K562 (cell line): Measurements from ENCODE around the gene SLAMF8. TPM values are rescaled to one million over a fixed set of nuclear protein-coding genes. Genes with fewer than 3 reads are reported as not detected.
A peak's percentile ranks its signal among the peaks of the same experiment; 100 is the strongest.

Experiments used
- ATF1 ChIP-seq, 2 experiments: fragments of 450-650 bp in 1 of 2; IDR thresholded peaks; 2 replicates each; pipeline ENCODE4 v1.6.1; 2016; ENCODE audit warnings: missing compliant biosample characterization in 1 of 2, missing genetic modification characterization in 1 of 2
- EP400 ChIP-seq: fragments of 450-650 bp; IDR thresholded peaks from 2 replicates; pipeline ENCODE4 v1.6.1; 2017; ENCODE audit warnings: antibody characterized with exemption, mild to moderate bottlenecking, moderate library complexity
- FOSL1 ChIP-seq: fragments of 200-800 bp; sonication (Bioruptor generic); conservative IDR thresholded peaks from 2 replicates; pipeline ENCODE4 v1.6.1; 2016; ENCODE audit warnings: missing genetic modification characterization, missing compliant biosample characterization
- NFYB ChIP-seq: IDR thresholded peaks from 2 replicates; pipeline ENCODE4 v1.6.1; 2011; ENCODE audit warnings: mild to moderate bottlenecking, moderate library complexity; ENCODE audit not compliant: insufficient read length; ENCODE audit errors: extremely low read depth
- POLR2A ChIP-seq: fragments of 450-650 bp; conservative IDR thresholded peaks from 2 replicates; pipeline ENCODE4 v1.6.1; 2016
- PTTG1 ChIP-seq: fragments of 450-650 bp; IDR thresholded peaks from 2 replicates; pipeline ENCODE4 v1.6.1; 2016; ENCODE audit warnings: low read depth, mild to moderate bottlenecking, missing genetic modification characterization, missing compliant biosample characterization
- TAF7 ChIP-seq: fragments of 450-650 bp; IDR thresholded peaks from 2 replicates; pipeline ENCODE4 v1.6.1; 2016; ENCODE audit warnings: missing genetic modification characterization, missing compliant biosample characterization
- TBP ChIP-seq: optimal IDR thresholded peaks from 2 replicates; pipeline ENCODE3; 2011; ENCODE audit warnings: low read depth, low read length, improper control_type of control experiment
- ZNF212 ChIP-seq: fragments of 450-650 bp; formaldehyde crosslinking; IDR thresholded peaks from 2 replicates; pipeline ENCODE4 v1.4.0; 2020; ENCODE audit warnings: mild to moderate bottlenecking
- ZNF232 ChIP-seq: sonication (generic); formaldehyde crosslinking; IDR thresholded peaks from 2 replicates; pipeline ENCODE4 v1.8.0; 2022; ENCODE audit warnings: mild to moderate bottlenecking, missing genetic modification reagents
- ZNF586 ChIP-seq: fragments of 450-650 bp; formaldehyde crosslinking; conservative IDR thresholded peaks from 2 replicates; pipeline ENCODE4 v1.4.0; 2020; ENCODE audit warnings: mild to moderate bottlenecking, moderate library complexity
- ZNF589 ChIP-seq: fragments of 200-800 bp; sonication (Bioruptor generic); IDR thresholded peaks from 2 replicates; pipeline ENCODE4 v1.6.1; 2016; ENCODE audit warnings: low read depth, missing genetic modification characterization, missing compliant biosample characterization
- polyA plus RNA-seq, 8 experiments: library from polyadenylated mRNA; depleted of rRNA in 4 of 8; stranded (reverse) in 5 of 8; unstranded in 3 of 8; fragments of >200 nt; fragmentation: Nextera tagmentation in 2 of 8; fragmentation: Illumina TruSeq in 1 of 8; extraction: Ambion mirVana in 2 of 8; extraction: Trizol in 1 of 8; gene quantifications; 2 replicates each; pipeline versions ENCODE4 v1.2.1 to v1.2.3, GENCODE V29; 2011 to 2014; ENCODE audit warnings: inconsistent platforms in 1 of 8, missing spikeins in 1 of 8
- total RNA-seq, 7 experiments: library from RNA; depleted of rRNA in 6 of 7; stranded (reverse); fragments of >200 nt in 6 of 7; fragmentation: Illumina TruSeq in 2 of 7; extraction: Trizol in 2 of 7; gene quantifications; 2 replicates each; pipeline versions ENCODE4 v1.2.1 to v1.2.3, GENCODE V29; 2011 to 2021; ENCODE audit warnings: low replicate concordance in 1 of 7
- TF ChIP-seq, protein P1 (sequence below): sonication (generic); formaldehyde crosslinking; IDR thresholded peaks from 2 replicates; pipeline ENCODE4 v1.8.1; 2023; ENCODE audit warnings: missing genetic modification reagents, mild to moderate bottlenecking, borderline replicate concordance
- TF ChIP-seq, protein P2 (sequence below): fragments of 250-450 bp; sonication (Bioruptor Pico); IDR thresholded peaks from 2 replicates; pipeline ENCODE4 v1.8.0; 2021; ENCODE audit warnings: moderate library complexity, mild to moderate bottlenecking, inconsistent platforms
- TF ChIP-seq, protein P3 (sequence below): sonication (generic); formaldehyde crosslinking; IDR thresholded peaks from 2 replicates; pipeline ENCODE4 v1.8.0; 2023; ENCODE audit warnings: mild to moderate bottlenecking, missing genetic modification reagents

Gene SLAMF8
- total and polyA plus RNA-seq, 9 of the 15 experiments (the other 6 are each of a cell fraction or from before 2014, with no cell fraction given): not detected

DNA sequence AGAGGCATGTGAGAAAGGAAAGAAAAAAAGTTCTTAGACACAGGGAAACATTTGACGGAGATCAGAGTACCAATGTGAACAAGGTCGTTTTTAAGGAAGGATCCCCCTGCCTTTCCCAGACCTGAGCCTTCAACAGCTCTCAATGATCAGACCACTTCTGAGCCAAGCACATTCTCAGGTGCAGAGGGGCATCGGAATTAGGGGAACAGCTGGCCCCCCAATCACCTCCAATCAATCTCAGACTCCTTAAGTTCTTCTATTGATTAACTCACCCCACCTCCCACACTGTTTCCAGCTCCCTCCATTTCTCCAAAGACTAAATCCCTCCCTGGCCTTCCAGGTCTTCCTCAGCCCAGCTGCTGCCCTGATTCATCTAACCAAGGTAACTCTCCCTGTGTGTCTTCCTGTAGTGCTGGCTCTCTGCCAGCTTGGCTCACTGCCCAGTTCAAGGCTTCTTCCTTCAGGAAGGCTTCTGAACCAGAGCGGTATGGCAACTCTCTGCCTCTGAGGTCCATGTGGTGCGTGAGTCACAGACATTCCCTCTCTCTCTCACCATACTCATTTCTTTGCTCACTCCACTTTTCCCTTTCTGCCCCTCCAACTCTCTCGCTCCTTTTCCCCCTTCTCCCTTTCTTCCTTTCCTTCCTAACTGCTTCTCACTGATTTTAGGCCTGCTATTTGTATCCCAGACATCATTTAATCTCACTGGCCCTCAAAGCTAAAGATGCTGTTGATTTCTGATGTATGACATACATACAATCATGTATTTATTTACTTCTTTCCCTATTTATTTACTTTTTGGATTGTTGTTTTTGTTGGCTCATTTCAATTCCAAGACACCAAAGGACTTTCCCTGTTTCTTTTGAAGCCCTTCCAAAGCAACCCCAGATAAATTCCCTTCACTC, 55.2 kb downstream of the SLAMF8 start (continued):
- TF ChIP-seq, protein P1, sequence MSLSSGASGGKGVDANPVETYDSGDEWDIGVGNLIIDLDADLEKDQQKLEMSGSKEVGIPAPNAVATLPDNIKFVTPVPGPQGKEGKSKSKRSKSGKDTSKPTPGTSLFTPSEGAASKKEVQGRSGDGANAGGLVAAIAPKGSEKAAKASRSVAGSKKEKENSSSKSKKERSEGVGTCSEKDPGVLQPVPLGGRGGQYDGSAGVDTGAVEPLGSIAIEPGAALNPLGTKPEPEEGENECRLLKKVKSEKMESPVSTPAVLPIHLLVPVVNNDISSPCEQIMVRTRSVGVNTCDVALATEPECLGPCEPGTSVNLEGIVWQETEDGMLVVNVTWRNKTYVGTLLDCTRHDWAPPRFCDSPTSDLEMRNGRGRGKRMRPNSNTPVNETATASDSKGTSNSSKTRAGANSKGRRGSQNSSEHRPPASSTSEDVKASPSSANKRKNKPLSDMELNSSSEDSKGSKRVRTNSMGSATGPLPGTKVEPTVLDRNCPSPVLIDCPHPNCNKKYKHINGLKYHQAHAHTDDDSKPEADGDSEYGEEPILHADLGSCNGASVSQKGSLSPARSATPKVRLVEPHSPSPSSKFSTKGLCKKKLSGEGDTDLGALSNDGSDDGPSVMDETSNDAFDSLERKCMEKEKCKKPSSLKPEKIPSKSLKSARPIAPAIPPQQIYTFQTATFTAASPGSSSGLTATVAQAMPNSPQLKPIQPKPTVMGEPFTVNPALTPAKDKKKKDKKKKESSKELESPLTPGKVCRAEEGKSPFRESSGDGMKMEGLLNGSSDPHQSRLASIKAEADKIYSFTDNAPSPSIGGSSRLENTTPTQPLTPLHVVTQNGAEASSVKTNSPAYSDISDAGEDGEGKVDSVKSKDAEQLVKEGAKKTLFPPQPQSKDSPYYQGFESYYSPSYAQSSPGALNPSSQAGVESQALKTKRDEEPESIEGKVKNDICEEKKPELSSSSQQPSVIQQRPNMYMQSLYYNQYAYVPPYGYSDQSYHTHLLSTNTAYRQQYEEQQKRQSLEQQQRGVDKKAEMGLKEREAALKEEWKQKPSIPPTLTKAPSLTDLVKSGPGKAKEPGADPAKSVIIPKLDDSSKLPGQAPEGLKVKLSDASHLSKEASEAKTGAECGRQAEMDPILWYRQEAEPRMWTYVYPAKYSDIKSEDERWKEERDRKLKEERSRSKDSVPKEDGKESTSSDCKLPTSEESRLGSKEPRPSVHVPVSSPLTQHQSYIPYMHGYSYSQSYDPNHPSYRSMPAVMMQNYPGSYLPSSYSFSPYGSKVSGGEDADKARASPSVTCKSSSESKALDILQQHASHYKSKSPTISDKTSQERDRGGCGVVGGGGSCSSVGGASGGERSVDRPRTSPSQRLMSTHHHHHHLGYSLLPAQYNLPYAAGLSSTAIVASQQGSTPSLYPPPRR (CRISPR knock-in tag): no peak
- no peak for TF ChIP-seq ZNF212 (CRISPR knock-in tag)
- no peak for TF ChIP-seq ZNF232 (CRISPR knock-in tag)
- no peak for TF ChIP-seq NFYB
- no peak for TF ChIP-seq TBP
- TF ChIP-seq, protein P2, sequence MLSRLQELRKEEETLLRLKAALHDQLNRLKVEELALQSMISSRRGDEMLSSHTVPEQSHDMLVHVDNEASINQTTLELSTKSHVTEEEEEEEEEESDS (CRISPR knock-in tag): no peak
- TF ChIP-seq FOSL1: peak; percentile 91
- no peak for TF ChIP-seq EP400
- TF ChIP-seq PTTG1: no peak
- TF ChIP-seq TAF7 (tag): no peak
- no peak for TF ChIP-seq ATF1 (CRISPR knock-in tag; IDR thresholded peaks at IDR 0.05)
- TF ChIP-seq ATF1 (tag; IDR thresholded peaks at IDR 0.05): no peak
- TF ChIP-seq POLR2A: no peak
- no peak for TF ChIP-seq ZNF586 (CRISPR knock-in tag)
- TF ChIP-seq ZNF589 (CRISPR knock-in tag): peak; percentile 61; the same call in 1 of the 2 replicates
- TF ChIP-seq, protein P3, sequence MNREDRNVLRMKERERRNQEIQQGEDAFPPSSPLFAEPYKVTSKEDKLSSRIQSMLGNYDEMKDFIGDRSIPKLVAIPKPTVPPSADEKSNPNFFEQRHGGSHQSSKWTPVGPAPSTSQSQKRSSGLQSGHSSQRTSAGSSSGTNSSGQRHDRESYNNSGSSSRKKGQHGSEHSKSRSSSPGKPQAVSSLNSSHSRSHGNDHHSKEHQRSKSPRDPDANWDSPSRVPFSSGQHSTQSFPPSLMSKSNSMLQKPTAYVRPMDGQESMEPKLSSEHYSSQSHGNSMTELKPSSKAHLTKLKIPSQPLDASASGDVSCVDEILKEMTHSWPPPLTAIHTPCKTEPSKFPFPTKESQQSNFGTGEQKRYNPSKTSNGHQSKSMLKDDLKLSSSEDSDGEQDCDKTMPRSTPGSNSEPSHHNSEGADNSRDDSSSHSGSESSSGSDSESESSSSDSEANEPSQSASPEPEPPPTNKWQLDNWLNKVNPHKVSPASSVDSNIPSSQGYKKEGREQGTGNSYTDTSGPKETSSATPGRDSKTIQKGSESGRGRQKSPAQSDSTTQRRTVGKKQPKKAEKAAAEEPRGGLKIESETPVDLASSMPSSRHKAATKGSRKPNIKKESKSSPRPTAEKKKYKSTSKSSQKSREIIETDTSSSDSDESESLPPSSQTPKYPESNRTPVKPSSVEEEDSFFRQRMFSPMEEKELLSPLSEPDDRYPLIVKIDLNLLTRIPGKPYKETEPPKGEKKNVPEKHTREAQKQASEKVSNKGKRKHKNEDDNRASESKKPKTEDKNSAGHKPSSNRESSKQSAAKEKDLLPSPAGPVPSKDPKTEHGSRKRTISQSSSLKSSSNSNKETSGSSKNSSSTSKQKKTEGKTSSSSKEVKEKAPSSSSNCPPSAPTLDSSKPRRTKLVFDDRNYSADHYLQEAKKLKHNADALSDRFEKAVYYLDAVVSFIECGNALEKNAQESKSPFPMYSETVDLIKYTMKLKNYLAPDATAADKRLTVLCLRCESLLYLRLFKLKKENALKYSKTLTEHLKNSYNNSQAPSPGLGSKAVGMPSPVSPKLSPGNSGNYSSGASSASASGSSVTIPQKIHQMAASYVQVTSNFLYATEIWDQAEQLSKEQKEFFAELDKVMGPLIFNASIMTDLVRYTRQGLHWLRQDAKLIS (CRISPR knock-in tag): no peak
